Peyer's patch (tissue), 4 donors: ENCODE data around the gene ARHGAP18. TPM values are rescaled to one million over a fixed set of nuclear protein-coding genes. Genes with fewer than 3 reads are reported as not detected.

Experiments
- DNase-seq, 3 donors: peaks; one replicate each; pipeline ENCODE4 v3.0.0-alpha.2; 2017 to 2019
- H3K27ac ChIP-seq, 4 donors: fragments of 200-600 bp; sonication (generic); one replicate each; pipeline ENCODE4 v1.5.1; 2016 to 2019
- H3K27me3 ChIP-seq, 2 donors: fragments of 200-600 bp; sonication (generic); one replicate each; pipeline ENCODE4 v1.5.1; 2019
- H3K36me3 ChIP-seq, 3 donors: fragments of 200-600 bp; sonication (generic); one replicate each; pipeline ENCODE4 v1.5.1; 2016 to 2019
- H3K4me1 ChIP-seq, 4 donors: fragments of 200-600 bp; sonication (generic); one replicate each; pipeline ENCODE4 v1.5.1; 2016 to 2019
- H3K4me3 ChIP-seq, 4 donors: fragments of 200-600 bp; sonication (generic); 1 replicate in 3 of 4; 2 replicates in 1 of 4; pipeline ENCODE4 v1.5.1; 2016 to 2019; ENCODE audit warnings: mild to moderate bottlenecking in 1 of 4
- H3K9me3 ChIP-seq, 4 donors: fragments of 200-600 bp; sonication (generic); one replicate each; pipeline ENCODE4 v1.5.1; 2016 to 2019; ENCODE audit warnings: mild to moderate bottlenecking in 1 of 4
- POLR2A ChIP-seq, 2 donors: fragments of 450-650 bp; IDR thresholded peaks; one replicate each; pipeline ENCODE4 v1.5.1; 2017; ENCODE audit warnings: antibody characterized with exemption in 2 of 2, mild to moderate bottlenecking in 2 of 2, moderate library complexity in 2 of 2
- total RNA-seq, 4 donors: library from RNA; depleted of rRNA; stranded (reverse); fragments of >200 nt; gene quantifications; one replicate each; pipeline ENCODE4 v1.1.0, GENCODE V29; 2016
- TF ChIP-seq, protein P1 (sequence below), 6 experiments: fragments of 450-650 bp in 4 of 6; fragments of 200-600 bp in 2 of 6; sonication (generic) in 1 of 6; IDR thresholded peaks; one replicate each; pipeline ENCODE4 v1.5.1; 2017 to 2019; ENCODE audit warnings: antibody characterized with exemption in 6 of 6, mild to moderate bottlenecking in 3 of 6, moderate library complexity in 1 of 6

Gene ARHGAP18
- total RNA-seq, 4 donors from 2014 or later, result 26.1 to 45.4 (median 33.5) TPM

GRCh38 chr6:129709196-129709768, 695 bp downstream of the ARHGAP18 start:
- DNase-seq, result no peak
- no peak for TF ChIP-seq POLR2A (IDR thresholded peaks at IDR 0.05)
- TF ChIP-seq, protein P1, sequence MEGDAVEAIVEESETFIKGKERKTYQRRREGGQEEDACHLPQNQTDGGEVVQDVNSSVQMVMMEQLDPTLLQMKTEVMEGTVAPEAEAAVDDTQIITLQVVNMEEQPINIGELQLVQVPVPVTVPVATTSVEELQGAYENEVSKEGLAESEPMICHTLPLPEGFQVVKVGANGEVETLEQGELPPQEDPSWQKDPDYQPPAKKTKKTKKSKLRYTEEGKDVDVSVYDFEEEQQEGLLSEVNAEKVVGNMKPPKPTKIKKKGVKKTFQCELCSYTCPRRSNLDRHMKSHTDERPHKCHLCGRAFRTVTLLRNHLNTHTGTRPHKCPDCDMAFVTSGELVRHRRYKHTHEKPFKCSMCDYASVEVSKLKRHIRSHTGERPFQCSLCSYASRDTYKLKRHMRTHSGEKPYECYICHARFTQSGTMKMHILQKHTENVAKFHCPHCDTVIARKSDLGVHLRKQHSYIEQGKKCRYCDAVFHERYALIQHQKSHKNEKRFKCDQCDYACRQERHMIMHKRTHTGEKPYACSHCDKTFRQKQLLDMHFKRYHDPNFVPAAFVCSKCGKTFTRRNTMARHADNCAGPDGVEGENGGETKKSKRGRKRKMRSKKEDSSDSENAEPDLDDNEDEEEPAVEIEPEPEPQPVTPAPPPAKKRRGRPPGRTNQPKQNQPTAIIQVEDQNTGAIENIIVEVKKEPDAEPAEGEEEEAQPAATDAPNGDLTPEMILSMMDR (IDR thresholded peaks at IDR 0.05), result no peak
- peaks cover 0 to 17% (median 0%) of the 10 kb centered on the region in 4 donors for H3K4me1 ChIP-seq
- no peaks in the 10 kb centered on the region for H3K36me3 ChIP-seq
- H3K27me3 ChIP-seq, result no peaks in the 10 kb centered on the region
- no peaks in the 10 kb centered on the region for H3K9me3 ChIP-seq
- H3K27ac ChIP-seq, result peak overlapping the region; percentile 68 to 85 (median 78)
- peak overlapping the region; percentile 51 to 66 (median 56) for H3K4me3 ChIP-seq

DNA sequence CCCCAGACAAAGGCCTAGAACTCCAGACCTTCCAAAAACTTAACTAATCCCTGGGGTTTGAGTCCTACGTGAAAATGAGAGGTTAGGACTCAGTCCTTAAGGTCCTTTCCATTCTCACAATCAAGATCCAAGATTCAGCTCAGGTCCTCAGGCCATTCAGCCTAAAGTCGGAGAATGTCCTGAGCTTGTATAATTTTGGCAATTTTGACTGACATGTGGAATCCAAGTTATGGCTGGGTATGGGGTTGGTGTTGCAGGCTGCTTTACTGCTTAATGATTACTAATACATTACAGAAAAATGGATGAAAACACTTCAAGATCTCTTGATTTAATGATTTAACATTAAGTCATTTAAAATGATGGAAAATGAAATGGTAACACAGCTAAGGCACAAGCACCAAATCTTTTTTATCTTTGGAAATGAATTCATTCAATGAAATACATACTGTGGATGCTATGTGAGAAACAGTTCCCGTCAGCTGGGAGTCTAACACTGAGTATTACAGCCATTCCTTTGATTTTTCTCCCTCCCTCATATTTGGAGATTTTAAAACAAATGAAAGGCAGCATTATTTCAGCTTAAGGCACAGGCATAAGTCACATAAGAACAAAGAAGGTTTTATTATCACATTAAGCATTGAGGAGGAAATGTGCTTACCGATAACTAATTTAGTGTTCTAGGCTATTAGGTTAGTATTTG, 1.3 kb downstream of the ARHGAP18 start:
- Histone ChIP-seq H3K36me3 (no peaks in the 10 kb centered on the region), H3K27me3 (no peaks in the 10 kb centered on the region), H3K9me3 (no peaks in the 10 kb centered on the region), H3K4me3 (peak overlapping the region in 3 of 4 donors; percentile 53 to 66 (median 60)), H3K27ac (peak overlapping the region in 3 of 4 donors; percentile 68 to 85 (median 80)), H3K4me1 (peaks cover 0 to 17% (median 0%) of the 10 kb centered on the region in 4 donors)
- TF ChIP-seq POLR2A (IDR thresholded peaks at IDR 0.05), result no peak
- TF ChIP-seq, protein P1 (IDR thresholded peaks at IDR 0.05), result no peak
- DNase-seq, result no peak

DNA sequence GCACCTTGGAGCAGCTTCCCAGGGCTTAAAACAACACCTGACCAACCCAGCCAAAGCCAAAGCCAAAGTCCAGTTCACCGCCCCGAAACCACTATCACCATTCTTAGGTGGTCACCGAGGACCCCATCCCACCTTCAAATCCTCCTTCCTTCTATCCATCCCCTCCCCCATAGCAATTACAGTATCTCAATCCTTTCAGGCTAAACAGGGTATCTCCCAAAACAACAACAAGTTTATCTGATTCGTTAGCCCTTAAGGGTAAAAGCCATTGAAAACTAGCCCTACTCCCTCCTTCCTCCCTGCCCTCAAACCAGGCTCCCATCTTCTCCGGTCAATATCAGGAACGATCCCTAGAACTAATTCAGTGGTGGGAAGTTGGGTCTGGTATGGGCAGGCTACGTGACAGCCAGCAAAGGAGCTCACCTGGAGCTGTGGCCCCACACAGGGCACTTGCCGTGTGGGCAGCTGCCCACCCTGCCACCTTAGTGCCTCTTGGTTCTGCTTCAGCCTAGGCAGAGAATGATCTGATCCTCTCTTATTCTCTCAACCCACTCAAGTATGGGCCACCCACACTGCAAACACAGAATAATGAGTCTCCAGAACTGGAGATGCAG, 2.0 kb downstream of the ARHGAP18 start:
- H3K27me3 ChIP-seq, result no peaks in the 10 kb centered on the region
- TF ChIP-seq POLR2A (IDR thresholded peaks at IDR 0.05), result no peak
- TF ChIP-seq, protein P1 (IDR thresholded peaks at IDR 0.05), result no peak
- H3K36me3 ChIP-seq, result no peaks in the 10 kb centered on the region
- no peaks in the 10 kb centered on the region for H3K9me3 ChIP-seq
- no peak for DNase-seq
- peak overlapping the region in 1 of 4 donors; percentile 80 for H3K27ac ChIP-seq
- H3K4me3 ChIP-seq, result peak overlapping the region in 2 of 4 donors; percentile 60 to 66
- H3K4me1 ChIP-seq, result peaks cover 0 to 17% (median 0%) of the 10 kb centered on the region in 4 donors

DNA sequence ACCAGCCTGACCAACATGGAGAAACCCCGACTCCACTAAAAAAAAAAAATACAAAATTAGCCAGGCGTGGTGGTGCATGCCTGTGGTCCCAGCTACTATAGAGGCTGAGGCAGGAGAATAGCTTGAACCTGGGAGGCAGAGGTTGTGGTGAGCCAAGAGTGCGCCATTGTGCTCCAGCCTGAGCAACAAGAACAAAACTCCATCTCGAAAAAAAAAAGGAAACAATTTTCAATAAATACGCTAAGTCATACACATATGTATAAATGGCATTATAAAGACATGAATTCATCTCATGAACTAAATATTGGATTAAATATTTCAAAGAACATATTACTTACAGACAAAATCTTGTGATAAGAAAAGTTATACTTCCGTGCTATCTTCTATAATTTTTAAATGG, 2.9 kb downstream of the ARHGAP18 start:
- no peak overlapping the region for H3K27ac ChIP-seq
- H3K9me3 ChIP-seq, result no peaks in the 10 kb centered on the region
- peaks cover 0 to 17% (median 0%) of the 10 kb centered on the region in 4 donors for H3K4me1 ChIP-seq
- no peak for DNase-seq
- no peaks in the 10 kb centered on the region for H3K36me3 ChIP-seq
- H3K4me3 ChIP-seq, result peak overlapping the region in 1 of 4 donors; percentile 66
- H3K27me3 ChIP-seq, result no peaks in the 10 kb centered on the region
- TF ChIP-seq, protein P1 (IDR thresholded peaks at IDR 0.05), result no peak
- TF ChIP-seq POLR2A (IDR thresholded peaks at IDR 0.05), result no peak

DNA sequence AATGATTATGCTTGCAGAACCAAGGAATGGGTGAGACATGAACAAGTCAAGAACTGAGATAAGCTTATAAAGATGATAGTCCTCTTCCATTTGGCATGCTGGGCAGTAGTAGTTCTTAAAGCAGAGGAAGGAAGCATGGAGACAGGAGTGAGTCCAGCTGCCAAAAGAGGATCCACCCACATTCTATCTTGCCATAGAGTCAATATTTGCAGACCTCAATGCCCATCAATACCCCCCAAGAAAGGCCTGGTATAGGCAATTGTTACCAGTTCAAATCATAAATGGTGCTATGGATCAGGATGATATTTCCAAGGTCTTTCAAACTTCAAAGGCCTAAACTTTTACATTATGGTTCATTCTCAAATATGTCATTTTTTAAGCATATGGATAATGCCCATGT, 4.8 kb downstream of the ARHGAP18 start:
- no peak overlapping the region for H3K4me3 ChIP-seq
- no peaks in the 10 kb centered on the region for H3K36me3 ChIP-seq
- TF ChIP-seq POLR2A (IDR thresholded peaks at IDR 0.05), result no peak
- TF ChIP-seq, protein P1 (IDR thresholded peaks at IDR 0.05), result no peak
- H3K4me1 ChIP-seq, result peaks cover 0 to 17% (median 0%) of the 10 kb centered on the region in 4 donors
- H3K27ac ChIP-seq, result no peak overlapping the region
- H3K27me3 ChIP-seq, result no peaks in the 10 kb centered on the region
- no peak for DNase-seq
- no peaks in the 10 kb centered on the region for H3K9me3 ChIP-seq
